HCT116 (cell line): ENCODE results near the gene KIAA0319L. TPM values are rescaled to one million over a fixed set of nuclear protein-coding genes. Genes with fewer than 3 reads are reported as not detected.

Source experiments
- ATAC-seq: fragments of 200-7000 bp; cut with Tn5 transposase; 2 replicates; pipeline ENCODE4 v1.9.1; 2020; ENCODE audit warnings: mild to moderate bottlenecking, moderate library complexity
- BruUV-seq: library from RNA; stranded (reverse); fragments of 400-500 nt; replicated peaks from 2 replicates; lab custom pipeline; 2021; lab: Mats Ljungman, UMichigan
- CTCF ChIA-PET: fragments of 300-600 bp; sonication (Branson Sonifier 250); formaldehyde crosslinking; loops from one replicate; lab custom pipeline; 2021; ENCODE audit warnings: antibody characterized with exemption; lab: Charles Lee
- POLR2A ChIA-PET: fragments of 300-600, 350-600 bp; sonication (Branson Sonifier 250); formaldehyde crosslinking; loops from one replicate; lab custom pipeline; 2021; ENCODE audit warnings: antibody characterized with exemption; lab: Charles Lee
- RAD21 ChIA-PET, 2 experiments: fragments of 300-600 bp; sonication (Branson Sonifier 250); formaldehyde crosslinking; loops; one replicate each; lab custom pipeline; 2023; ENCODE audit warnings: low total read pairs in 2 of 2; ENCODE audit not compliant: uncharacterized antibody in 2 of 2, unreplicated experiment in 2 of 2, low non-redundant PET in 1 of 2; lab: Charles Lee
- DNase-seq: peaks from one replicate; pipeline ENCODE4 v3.0.0-alpha.2; 2010; ENCODE audit warnings: low read depth, low spot score
- H2AFZ ChIP-seq: fragments of 200-600 bp; shearing (Covaris generic), sonication (generic); 2 replicates; pipeline ENCODE4 v1.6.1; 2017; ENCODE audit warnings: low read depth, mixed run types, mixed read lengths, antibody characterized with exemption, low read length; ENCODE audit not compliant: poor library complexity, severe bottlenecking
- H3K27ac ChIP-seq: 2 replicates; pipeline ENCODE4 v1.5.1; 2012; ENCODE audit warnings: low read depth, low read length
- H3K27me3 ChIP-seq: fragments of 200-600 bp; sonication (generic); 2 replicates; pipeline ENCODE4 v1.6.1; 2016; ENCODE audit warnings: mixed run types, low read length, mixed read lengths; ENCODE audit not compliant: insufficient read depth
- H3K36me3 ChIP-seq, 2 experiments: fragments of 200-500 bp in 1 of 2; fragments of 200-600 bp in 1 of 2; sonication (Bioruptor generic) in 1 of 2; sonication (generic) in 1 of 2; 2 replicates each; pipeline versions ENCODE4 v1.5.1 to v1.6.1; 2014 to 2016; ENCODE audit warnings: low read length in 2 of 2, inconsistent platforms in 1 of 2, mixed read lengths in 1 of 2, mixed run types in 1 of 2; ENCODE audit not compliant: insufficient read depth in 2 of 2, control insufficient read depth in 1 of 2
- H3K4me1 ChIP-seq, 2 experiments: fragments of 200-600 bp in 1 of 2; sonication (generic) in 1 of 2; 2 replicates each; pipeline versions ENCODE4 v1.5.1 to v1.6.1; 2012 to 2017; ENCODE audit warnings: low read length in 2 of 2, inconsistent platforms in 1 of 2, mild to moderate bottlenecking in 1 of 2, mixed read lengths in 1 of 2, mixed run types in 1 of 2, moderate library complexity in 1 of 2; ENCODE audit not compliant: insufficient read depth in 2 of 2, control insufficient read depth in 1 of 2
- H3K4me2 ChIP-seq: fragments of 200-600 bp; sonication (generic); 2 replicates; pipeline ENCODE4 v1.6.1; 2017; ENCODE audit warnings: mixed run types, low read length, mixed read lengths
- H3K4me3 ChIP-seq, 2 experiments: fragments of 200-600 bp in 1 of 2; sonication (generic) in 1 of 2; replicated peaks in 1 of 2; 2 replicates each; pipeline ENCODE4 v1.5.1; 2011 to 2016; ENCODE audit warnings: low read length in 2 of 2, control low read depth in 1 of 2, low read depth in 1 of 2, mild to moderate bottlenecking in 1 of 2, mixed read lengths in 1 of 2, mixed run types in 1 of 2
- H3K79me2 ChIP-seq: fragments of 200-600 bp; sonication (generic); 2 replicates; pipeline ENCODE4 v1.6.1; 2017; ENCODE audit warnings: mild to moderate bottlenecking, mixed run types, low read length, moderate library complexity, mixed read lengths; ENCODE audit not compliant: insufficient read depth
- H3K9ac ChIP-seq: fragments of 200-600 bp; sonication (generic); 2 replicates; pipeline ENCODE4 v1.6.1; 2016; ENCODE audit warnings: low read length, mixed read lengths
- H3K9me2 ChIP-seq: fragments of 200-600 bp; sonication (generic), shearing (Covaris generic); 2 replicates; pipeline ENCODE4 v1.6.1; 2017; ENCODE audit warnings: mixed run types, mild to moderate bottlenecking, moderate library complexity; ENCODE audit not compliant: insufficient read depth
- H3K9me3 ChIP-seq, 2 experiments: fragments of 200-500 bp in 1 of 2; fragments of 200-600 bp in 1 of 2; sonication (Bioruptor generic) in 1 of 2; sonication (generic) in 1 of 2; 2 replicates each; pipeline ENCODE4 v1.6.1; 2014 to 2017; ENCODE audit warnings: low read length in 2 of 2, mixed read lengths in 2 of 2, inconsistent platforms in 1 of 2, low read depth in 1 of 2, mild to moderate bottlenecking in 1 of 2, mixed run types in 1 of 2, moderate library complexity in 1 of 2; ENCODE audit not compliant: control insufficient read depth in 1 of 2, insufficient read depth in 1 of 2
- H4K20me1 ChIP-seq: fragments of 200-600 bp; sonication (generic), shearing (Covaris generic); 2 replicates; pipeline ENCODE4 v1.6.1; 2017; ENCODE audit warnings: mixed run types, mild to moderate bottlenecking, moderate library complexity; ENCODE audit not compliant: insufficient read depth
- CEBPB ChIP-seq: IDR thresholded peaks from 2 replicates; pipeline ENCODE4 v1.6.1; 2012; ENCODE audit warnings: low read depth
- FOSL1 ChIP-seq: IDR thresholded peaks from 2 replicates; pipeline ENCODE4 v1.6.1; 2012; ENCODE audit warnings: low read depth
- SIN3A ChIP-seq: IDR thresholded peaks from 2 replicates; pipeline ENCODE4 v1.6.1; 2012; ENCODE audit warnings: low read depth
- SP1 ChIP-seq: IDR thresholded peaks from 2 replicates; pipeline ENCODE4 v1.6.1; 2012; ENCODE audit warnings: low read depth
- SRF ChIP-seq: IDR thresholded peaks from 2 replicates; pipeline ENCODE4 v1.6.1; 2012; ENCODE audit warnings: low read depth
- TCF7L2 ChIP-seq: IDR thresholded peaks from 2 replicates; pipeline ENCODE4 v1.7.0; 2011; ENCODE audit warnings: borderline replicate concordance, inconsistent platforms; ENCODE audit not compliant: insufficient read depth, insufficient read length; ENCODE audit errors: extremely low read depth
- ZNF274 ChIP-seq: fragments of 200-500 bp; sonication (Bioruptor generic); IDR thresholded peaks from 2 replicates; pipeline ENCODE4 v1.6.1; 2014; ENCODE audit warnings: mild to moderate bottlenecking, low read depth, low read length, inconsistent platforms
- intact Hi-C: fragments of 100-400 bp; cut with micrococcal nuclease; formaldehyde crosslinking; loops from 2 replicates; pipeline ENCODE4 v1.10.0; 2022
- total RNA-seq: library from RNA; stranded (reverse); gene quantifications from one replicate; pipeline ENCODE4 v1.2.1, GENCODE V29; 2021; ENCODE audit not compliant: unreplicated experiment
- TF ChIP-seq, protein P1 (sequence below): IDR thresholded peaks from 2 replicates; pipeline ENCODE4 v1.6.1; 2012; ENCODE audit warnings: low read depth
- TF ChIP-seq, protein P2 (sequence below): IDR thresholded peaks from 2 replicates; pipeline ENCODE4 v1.6.1; 2012
- TF ChIP-seq, protein P3 (sequence below): IDR thresholded peaks from 2 replicates; pipeline ENCODE4 v1.6.1; 2011; ENCODE audit warnings: mild to moderate bottlenecking, low read length, moderate library complexity; ENCODE audit not compliant: insufficient replicate concordance; ENCODE audit errors: extremely low read depth

Gene KIAA0319L
- total RNA-seq, 1 experiment from 2014 or later = 35.6 TPM

- DNase-seq = no peak
- ChIA-PET POLR2A (no interaction called here), RAD21 (no interaction called here), CTCF (no interaction called here)
- Histone ChIP-seq H3K4me2 (no peak overlapping the region), H3K4me3 (no peak overlapping the region), H3K27me3 (no peaks in the 10 kb centered on the region), H3K9me2 (no peaks in the 10 kb centered on the region), H3K4me1 (peaks cover 9 to 18% of the 10 kb centered on the region in 2 experiments; a peak in 2 of 4 replicates), H3K79me2 (no peaks in the 10 kb centered on the region), H4K20me1 (no peaks in the 10 kb centered on the region), H3K36me3 (no peaks in the 10 kb centered on the region), H3K27ac (no peak overlapping the region), H3K9ac (no peak overlapping the region), H2AFZ (no peak overlapping the region), H3K9me3 (no peaks in the 10 kb centered on the region)
- TF ChIP-seq ZNF274 = no peak
- TF ChIP-seq SRF = no peak
- intact Hi-C loops = no loop called here
- ATAC-seq = no peak
- no TSS peak for BruUV-seq
Observed at GRCh38 chr1:35502242-35502641, 55.0 kb downstream of the KIAA0319L start.

DNA sequence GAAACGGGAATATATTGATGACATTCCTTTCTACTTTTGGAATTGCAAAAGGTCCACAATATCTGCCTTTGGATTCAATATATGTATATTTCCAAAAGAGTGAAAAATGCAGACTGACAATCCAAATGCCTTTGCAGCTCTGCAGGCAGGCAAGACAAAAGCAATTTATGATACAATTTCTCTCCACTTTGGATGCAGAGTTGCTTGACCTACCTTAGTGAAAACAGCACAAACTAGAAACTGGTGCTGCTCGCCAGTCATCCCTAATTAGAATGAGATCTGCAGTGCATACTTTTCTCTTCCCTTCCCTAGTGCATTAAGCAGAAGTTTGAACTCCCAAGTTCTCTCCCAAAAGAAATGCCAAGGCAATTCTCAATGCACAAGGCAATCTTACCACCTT is 56.8 kb downstream of the KIAA0319L start:
- no peak overlapping the region for H2AFZ ChIP-seq
- H3K4me1 ChIP-seq = peaks cover 0 to 2% of the 10 kb centered on the region in 2 experiments; a peak in 1 of 4 replicates
- POLR2A ChIA-PET = no interaction called here
- TF ChIP-seq SIN3A (no peak), TCF7L2 (no peak), SRF (no peak), FOSL1 (no peak), ZNF274 (no peak), CEBPB (no peak), SP1 (no peak)
- TF ChIP-seq, protein P1, sequence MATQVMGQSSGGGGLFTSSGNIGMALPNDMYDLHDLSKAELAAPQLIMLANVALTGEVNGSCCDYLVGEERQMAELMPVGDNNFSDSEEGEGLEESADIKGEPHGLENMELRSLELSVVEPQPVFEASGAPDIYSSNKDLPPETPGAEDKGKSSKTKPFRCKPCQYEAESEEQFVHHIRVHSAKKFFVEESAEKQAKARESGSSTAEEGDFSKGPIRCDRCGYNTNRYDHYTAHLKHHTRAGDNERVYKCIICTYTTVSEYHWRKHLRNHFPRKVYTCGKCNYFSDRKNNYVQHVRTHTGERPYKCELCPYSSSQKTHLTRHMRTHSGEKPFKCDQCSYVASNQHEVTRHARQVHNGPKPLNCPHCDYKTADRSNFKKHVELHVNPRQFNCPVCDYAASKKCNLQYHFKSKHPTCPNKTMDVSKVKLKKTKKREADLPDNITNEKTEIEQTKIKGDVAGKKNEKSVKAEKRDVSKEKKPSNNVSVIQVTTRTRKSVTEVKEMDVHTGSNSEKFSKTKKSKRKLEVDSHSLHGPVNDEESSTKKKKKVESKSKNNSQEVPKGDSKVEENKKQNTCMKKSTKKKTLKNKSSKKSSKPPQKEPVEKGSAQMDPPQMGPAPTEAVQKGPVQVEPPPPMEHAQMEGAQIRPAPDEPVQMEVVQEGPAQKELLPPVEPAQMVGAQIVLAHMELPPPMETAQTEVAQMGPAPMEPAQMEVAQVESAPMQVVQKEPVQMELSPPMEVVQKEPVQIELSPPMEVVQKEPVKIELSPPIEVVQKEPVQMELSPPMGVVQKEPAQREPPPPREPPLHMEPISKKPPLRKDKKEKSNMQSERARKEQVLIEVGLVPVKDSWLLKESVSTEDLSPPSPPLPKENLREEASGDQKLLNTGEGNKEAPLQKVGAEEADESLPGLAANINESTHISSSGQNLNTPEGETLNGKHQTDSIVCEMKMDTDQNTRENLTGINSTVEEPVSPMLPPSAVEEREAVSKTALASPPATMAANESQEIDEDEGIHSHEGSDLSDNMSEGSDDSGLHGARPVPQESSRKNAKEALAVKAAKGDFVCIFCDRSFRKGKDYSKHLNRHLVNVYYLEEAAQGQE = no peak
- TF ChIP-seq, protein P2, sequence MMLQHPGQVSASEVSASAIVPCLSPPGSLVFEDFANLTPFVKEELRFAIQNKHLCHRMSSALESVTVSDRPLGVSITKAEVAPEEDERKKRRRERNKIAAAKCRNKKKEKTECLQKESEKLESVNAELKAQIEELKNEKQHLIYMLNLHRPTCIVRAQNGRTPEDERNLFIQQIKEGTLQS = no peak
- TF ChIP-seq, protein P3, sequence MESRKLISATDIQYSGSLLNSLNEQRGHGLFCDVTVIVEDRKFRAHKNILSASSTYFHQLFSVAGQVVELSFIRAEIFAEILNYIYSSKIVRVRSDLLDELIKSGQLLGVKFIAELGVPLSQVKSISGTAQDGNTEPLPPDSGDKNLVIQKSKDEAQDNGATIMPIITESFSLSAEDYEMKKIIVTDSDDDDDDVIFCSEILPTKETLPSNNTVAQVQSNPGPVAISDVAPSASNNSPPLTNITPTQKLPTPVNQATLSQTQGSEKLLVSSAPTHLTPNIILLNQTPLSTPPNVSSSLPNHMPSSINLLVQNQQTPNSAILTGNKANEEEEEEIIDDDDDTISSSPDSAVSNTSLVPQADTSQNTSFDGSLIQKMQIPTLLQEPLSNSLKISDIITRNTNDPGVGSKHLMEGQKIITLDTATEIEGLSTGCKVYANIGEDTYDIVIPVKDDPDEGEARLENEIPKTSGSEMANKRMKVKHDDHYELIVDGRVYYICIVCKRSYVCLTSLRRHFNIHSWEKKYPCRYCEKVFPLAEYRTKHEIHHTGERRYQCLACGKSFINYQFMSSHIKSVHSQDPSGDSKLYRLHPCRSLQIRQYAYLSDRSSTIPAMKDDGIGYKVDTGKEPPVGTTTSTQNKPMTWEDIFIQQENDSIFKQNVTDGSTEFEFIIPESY = no peak
- no peak overlapping the region for H3K4me3 ChIP-seq
- DNase-seq (no peak), ATAC-seq (no peak)
- H3K4me2 ChIP-seq = no peak overlapping the region
- CTCF ChIA-PET = no interaction called here
- no peaks in the 10 kb centered on the region for H3K36me3 ChIP-seq
- intact Hi-C loops = no loop called here
- H3K27me3 ChIP-seq = no peaks in the 10 kb centered on the region
- no peaks in the 10 kb centered on the region for H3K9me2 ChIP-seq
- no TSS peak for BruUV-seq
- no peak overlapping the region for H3K27ac ChIP-seq
- no peaks in the 10 kb centered on the region for H4K20me1 ChIP-seq
- RAD21 ChIA-PET = no interaction called here
- no peaks in the 10 kb centered on the region for H3K9me3 ChIP-seq
- no peaks in the 10 kb centered on the region for H3K79me2 ChIP-seq
- H3K9ac ChIP-seq = no peak overlapping the region
